Gastroesophageal sphincter (tissue), 4 donors: ENCODE measurements around the gene CHST5. TPM values are rescaled to one million over a fixed set of nuclear protein-coding genes. Genes with fewer than 3 reads are reported as not detected.

ENCODE experiments used
- ATAC-seq: fragments of 150-250 bp; one replicate; pipeline ENCODE4 v1.9.1; 2016; ENCODE audit warnings: mild to moderate bottlenecking, moderate library complexity
- H3K27ac ChIP-seq, 4 donors: fragments of 200-600 bp; sonication (generic) in 3 of 4; 1 replicate in 3 of 4; 2 replicates in 1 of 4; pipeline ENCODE4 v1.5.1; 2016 to 2019
- H3K27me3 ChIP-seq: fragments of 200-600 bp; sonication (generic); one replicate; pipeline ENCODE4 v1.5.1; 2019
- H3K36me3 ChIP-seq, 2 donors: fragments of 200-600 bp; sonication (generic); one replicate each; pipeline ENCODE4 v1.5.1; 2019; ENCODE audit warnings: control low read depth in 1 of 2
- H3K4me1 ChIP-seq, 3 donors: fragments of 200-600 bp; sonication (generic); 1 replicate in 2 of 3; 2 replicates in 1 of 3; pipeline ENCODE4 v1.5.1; 2016 to 2019; ENCODE audit warnings: control low read depth in 2 of 3
- H3K4me3 ChIP-seq, 2 donors: fragments of 200-600 bp; sonication (generic); one replicate each; pipeline ENCODE4 v1.5.1; 2019; ENCODE audit warnings: mild to moderate bottlenecking in 1 of 2, moderate library complexity in 1 of 2
- H3K9me3 ChIP-seq, 3 donors: fragments of 200-600 bp; sonication (generic); one replicate each; pipeline ENCODE4 v1.5.1; 2017 to 2019; ENCODE audit warnings: control low read depth in 2 of 3
- CTCF ChIP-seq, 4 experiments: fragments of 200-600 bp in 2 of 4; fragments of 450-650 bp in 2 of 4; sonication (generic) in 1 of 4; IDR thresholded peaks; one replicate each; pipeline ENCODE4 v1.5.1; 2017 to 2019; ENCODE audit warnings: antibody characterized with exemption in 4 of 4, mild to moderate bottlenecking in 2 of 4, moderate library complexity in 2 of 4
- EP300 ChIP-seq: sonication (generic); formaldehyde crosslinking; IDR thresholded peaks from one replicate; pipeline ENCODE4 v1.6.1; 2017; ENCODE audit warnings: antibody characterized with exemption, mild to moderate bottlenecking
- POLR2A ChIP-seq, 2 donors: fragments of 450-650 bp; IDR thresholded peaks; one replicate each; pipeline ENCODE4 v1.6.1; 2017; ENCODE audit warnings: antibody characterized with exemption in 2 of 2, mild to moderate bottlenecking in 2 of 2, moderate library complexity in 1 of 2
- POLR2AphosphoS5 ChIP-seq: sonication (generic); formaldehyde crosslinking; IDR thresholded peaks from one replicate; pipeline ENCODE4 v1.6.1; 2017; ENCODE audit warnings: antibody characterized with exemption
- WGBS, 2 donors: methylation state at CpG; one replicate each; pipeline ENCODE4 v1.1.5; 2018; ENCODE audit warnings: low coverage in 1 of 2; 5-methylcytosine and 5-hydroxymethylcytosine counted together
- total RNA-seq, 4 donors: library from RNA; depleted of rRNA; stranded (reverse); fragments of >200 nt; gene quantifications; one replicate each; pipeline ENCODE4 v1.1.0, GENCODE V29; 2016

The CHST5 gene
- total RNA-seq, 4 donors from 2014 or later: not detected

GRCh38 chr16:75494184-75494583 lies 41.7 kb downstream of the CHST5 start:
- no peak for TF ChIP-seq POLR2A (IDR thresholded peaks at IDR 0.05)
- WGBS, 2 donors: 60% methylated on average over 1 of the region's 5 CpGs; no CpG with 5 or more reads in 1 of the 2 donors
- Histone ChIP-seq H3K4me3 (no peak overlapping the region), H3K4me1 (peaks cover 0 to 26% (median 0%) of the 10 kb centered on the region in 3 donors), H3K36me3 (no peaks in the 10 kb centered on the region), H3K27me3 (no peaks in the 10 kb centered on the region), H3K9me3 (no peaks in the 10 kb centered on the region), H3K27ac (peak overlapping the region in 1 of 4 donors; percentile 53)
- ATAC-seq: no peak

- peaks cover 0 to 18% (median 0%) of the 10 kb centered on the region in 3 donors for H3K4me1 ChIP-seq
- no peaks in the 10 kb centered on the region for H3K36me3 ChIP-seq
- no peaks in the 10 kb centered on the region for H3K9me3 ChIP-seq
- no peak overlapping the region for H3K4me3 ChIP-seq
- no peak for ATAC-seq
- no peak for TF ChIP-seq POLR2A (IDR thresholded peaks at IDR 0.05)
- TF ChIP-seq EP300: no peak
- H3K27ac ChIP-seq: no peak overlapping the region
- no CpG with 5 or more reads among the region's 1 CpG for WGBS, 2 donors
- no peaks in the 10 kb centered on the region for H3K27me3 ChIP-seq
These were observed 44.0 kb downstream of the CHST5 start for GRCh38 chr16:75491876-75492275.

GRCh38 chr16:75488322-75488721 lies 47.6 kb downstream of the CHST5 start:
- H3K4me1 ChIP-seq: no peaks in the 10 kb centered on the region
- no peak overlapping the region for H3K27ac ChIP-seq
- H3K27me3 ChIP-seq: no peaks in the 10 kb centered on the region
- H3K4me3 ChIP-seq: no peak overlapping the region
- TF ChIP-seq CTCF (IDR thresholded peaks at IDR 0.05) (no peak), POLR2A (IDR thresholded peaks at IDR 0.05) (no peak), EP300 (no peak), POLR2AphosphoS5 (no peak)
- WGBS, 2 donors: 80 to 86% methylated on average over 2 of the region's 2 CpGs
- H3K9me3 ChIP-seq: no peaks in the 10 kb centered on the region
- H3K36me3 ChIP-seq: no peaks in the 10 kb centered on the region
- ATAC-seq: no peak

GRCh38 chr16:75486676-75487313 lies 49.1 kb downstream of the CHST5 start:
- ATAC-seq: no peak
- 85 to 100% methylated on average over 1 to 2 of the region's 2 CpGs for WGBS, 2 donors
- no peak for TF ChIP-seq CTCF (IDR thresholded peaks at IDR 0.05)
- TF ChIP-seq EP300: no peak
- no peak for TF ChIP-seq POLR2A (IDR thresholded peaks at IDR 0.05)
- no peak for TF ChIP-seq POLR2AphosphoS5

GRCh38 chr16:75486014-75486675 lies 49.8 kb downstream of the CHST5 start:
- H3K27ac ChIP-seq: no peak overlapping the region
- no peaks in the 10 kb centered on the region for H3K36me3 ChIP-seq
- WGBS, 2 donors: 92 to 95% methylated on average over 4 of the region's 9 CpGs
- no peak for ATAC-seq
- no peaks in the 10 kb centered on the region for H3K27me3 ChIP-seq
- H3K9me3 ChIP-seq: no peaks in the 10 kb centered on the region
- H3K4me3 ChIP-seq: no peak overlapping the region
- no peak for TF ChIP-seq POLR2AphosphoS5
- TF ChIP-seq EP300: no peak
- TF ChIP-seq POLR2A (IDR thresholded peaks at IDR 0.05): no peak
- no peak for TF ChIP-seq CTCF (IDR thresholded peaks at IDR 0.05)
- H3K4me1 ChIP-seq: no peaks in the 10 kb centered on the region

More at GRCh38 chr16:75486676-75487313, 49.1 kb downstream of the CHST5 start:
- Histone ChIP-seq H3K9me3 (no peaks in the 10 kb centered on the region), H3K27ac (no peak overlapping the region), H3K27me3 (no peaks in the 10 kb centered on the region), H3K36me3 (no peaks in the 10 kb centered on the region), H3K4me1 (no peaks in the 10 kb centered on the region), H3K4me3 (no peak overlapping the region)
